Hippocampal formation (tissue), 2 donors: ENCODE results near the gene CHST7.
"Not testable (repeated sequence)": the region's sequence is repeated elsewhere in the genome, so short reads cannot be mapped to it uniquely, and the experiment has no call there.

Experiments
- DNase-seq, 2 donors: peaks; one replicate each; lab custom pipeline; 2025; lab: John Stamatoyannopoulos, UW

The CHST7 gene

GRCh38 chrX:46573331-46573891, at the start of gene CHST7:
CHST7 (plus strand) TSS chrX:46573765; CDS start chrX:46573932, 167 bp downstream.
- DNase-seq: peak; percentile 15 to 37

- DNase-seq: not testable (repeated sequence)
These were observed 44.9 kb upstream of the CHST7 start for GRCh38 chrX:46528640-46529039.

GRCh38 chrX:46529740-46530403, 43.7 kb upstream of the CHST7 start:
- not testable (repeated sequence) for DNase-seq

GRCh38 chrX:46530404-46530908, 43.1 kb upstream of the CHST7 start:
- DNase-seq: not testable (repeated sequence)

GRCh38 chrX:46531442-46531841, 42.1 kb upstream of the CHST7 start:
- DNase-seq: no peak

- DNase-seq: no peak
These were observed 30.1 kb upstream of the CHST7 start for GRCh38 chrX:46543441-46543840.

GRCh38 chrX:46544527-46544926, 29.0 kb upstream of the CHST7 start:
- DNase-seq: not testable (repeated sequence)

- peak; percentile 64 to 83 for DNase-seq
These were observed 28.2 kb upstream of the CHST7 start, which contains the start of gene ZNF674 for GRCh38 chrX:46545111-46546005. ZNF674 (minus strand) TSS chrX:46545421; CDS start chrX:46542087, 3,334 bp downstream.

GRCh38 chrX:46547857-46548256, 25.7 kb upstream of the CHST7 start:
- no peak for DNase-seq

- DNase-seq: no peak
These were observed 23.7 kb upstream of the CHST7 start for GRCh38 chrX:46549914-46550313.

GRCh38 chrX:46551494-46552128, 22.0 kb upstream of the CHST7 start:
- DNase-seq: no peak

- no peak for DNase-seq
These were observed 19.6 kb upstream of the CHST7 start for GRCh38 chrX:46553935-46554334.

GRCh38 chrX:46554942-46555341, 18.6 kb upstream of the CHST7 start:
- DNase-seq: no peak

GRCh38 chrX:46559062-46559461, 14.5 kb upstream of the CHST7 start:
- no peak for DNase-seq

- DNase-seq: no peak
These were observed 11.5 kb upstream of the CHST7 start for GRCh38 chrX:46561824-46562657.

- DNase-seq: no peak
These were observed 6.2 kb upstream of the CHST7 start for GRCh38 chrX:46567388-46567787.

GRCh38 chrX:46569621-46570020, 3.9 kb upstream of the CHST7 start:
- no peak for DNase-seq

GRCh38 chrX:46571423-46572339, 1.9 kb upstream of the CHST7 start:
- DNase-seq: no peak

GRCh38 chrX:46572340-46572936, 1.1 kb upstream of the CHST7 start:
- no peak for DNase-seq
